GM19328 (cell line): ENCODE data around the gene KNSTRN.
A peak's percentile ranks its signal among the peaks of the same experiment; 100 is the strongest.

Experiments
- ATAC-seq: cut with Tn5 transposase; IDR thresholded peaks from one replicate; pipeline ENCODE4 v1.9.1; 2021; ENCODE audit warnings: mild to moderate bottlenecking, moderate library complexity; ENCODE audit not compliant: unreplicated experiment

Gene KNSTRN

GRCh38 chr15:40425681-40426080, 43.2 kb downstream of the KNSTRN start:
- ATAC-seq, result no peak

- no peak for ATAC-seq
Observed at GRCh38 chr15:40427188-40427587, 44.7 kb downstream of the KNSTRN start.

DNA sequence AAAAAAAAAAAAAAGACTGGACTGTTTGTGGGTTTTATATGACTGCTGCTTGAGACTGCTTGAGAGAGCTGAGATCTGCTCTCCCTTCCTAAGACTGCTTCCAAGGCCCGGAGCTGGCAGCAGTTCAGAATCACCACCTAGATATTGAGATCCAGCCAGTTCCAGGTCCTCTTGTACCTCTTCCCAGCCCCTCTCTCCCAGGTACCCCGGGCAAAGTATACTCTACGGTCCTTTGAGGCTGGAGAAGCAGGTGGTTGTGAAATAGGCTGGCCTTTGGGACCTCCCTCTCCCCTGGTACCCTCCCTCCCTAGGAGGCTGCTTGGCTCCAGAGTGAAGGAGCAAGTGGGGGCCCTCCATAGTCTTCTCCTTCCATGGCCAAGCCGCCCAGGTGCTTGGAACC, 45.7 kb downstream of the KNSTRN start:
- ATAC-seq, result no peak

DNA sequence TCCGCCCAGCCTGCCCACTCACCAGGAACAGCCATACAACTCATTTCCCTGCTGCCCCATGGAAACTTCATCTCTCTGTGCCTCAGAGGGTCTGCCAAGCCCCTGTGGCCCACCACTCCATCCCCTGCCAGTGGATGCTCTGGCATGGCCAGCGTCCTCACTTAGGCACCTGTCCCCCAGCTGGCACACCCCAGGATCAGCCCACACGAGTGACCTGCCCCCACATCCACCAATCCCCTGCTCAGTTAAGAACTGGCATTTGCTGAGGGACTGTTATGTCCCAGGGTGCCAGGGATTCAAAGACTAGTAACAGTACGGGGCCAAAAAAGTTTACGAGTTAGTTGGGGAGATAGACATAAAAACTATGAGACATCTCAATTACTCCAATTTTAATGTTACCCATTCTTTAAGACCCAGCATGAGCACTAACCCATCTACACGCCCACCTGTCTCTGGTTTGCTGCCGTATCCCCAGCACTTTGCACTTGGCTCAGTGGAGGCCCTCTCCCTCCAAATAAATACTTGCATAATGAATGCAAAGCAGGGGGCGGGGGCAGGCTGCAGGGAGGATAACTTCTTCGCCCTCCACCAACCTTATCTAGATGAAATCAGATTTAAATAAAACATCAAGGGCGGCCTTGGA, 46.7 kb downstream of the KNSTRN start:
- ATAC-seq, result no peak

GRCh38 chr15:40430271-40430805, 47.8 kb downstream of the KNSTRN start:
- ATAC-seq, result no peak

GRCh38 chr15:40435023-40435709, 52.6 kb downstream of the KNSTRN start:
- no peak for ATAC-seq

DNA sequence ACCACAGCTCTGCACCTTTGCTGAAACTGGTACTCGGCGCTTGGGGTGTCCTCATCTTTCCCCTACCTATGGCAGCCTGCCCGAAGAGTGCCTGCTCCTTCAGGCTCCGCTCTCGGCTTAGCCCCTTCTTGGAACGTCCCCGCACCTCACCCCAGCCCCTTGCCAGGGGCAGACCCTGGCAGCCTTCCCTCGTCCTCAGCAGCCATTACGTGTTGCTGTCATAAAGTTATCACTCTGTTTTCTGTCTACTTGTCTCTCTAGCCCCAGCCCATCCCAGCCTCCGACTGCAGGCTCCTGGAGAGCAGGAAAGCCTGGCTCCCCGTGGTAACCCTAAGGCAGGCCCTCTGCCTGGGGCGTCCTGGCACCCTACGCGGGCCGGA, 53.2 kb downstream of the KNSTRN start:
- no peak for ATAC-seq

DNA sequence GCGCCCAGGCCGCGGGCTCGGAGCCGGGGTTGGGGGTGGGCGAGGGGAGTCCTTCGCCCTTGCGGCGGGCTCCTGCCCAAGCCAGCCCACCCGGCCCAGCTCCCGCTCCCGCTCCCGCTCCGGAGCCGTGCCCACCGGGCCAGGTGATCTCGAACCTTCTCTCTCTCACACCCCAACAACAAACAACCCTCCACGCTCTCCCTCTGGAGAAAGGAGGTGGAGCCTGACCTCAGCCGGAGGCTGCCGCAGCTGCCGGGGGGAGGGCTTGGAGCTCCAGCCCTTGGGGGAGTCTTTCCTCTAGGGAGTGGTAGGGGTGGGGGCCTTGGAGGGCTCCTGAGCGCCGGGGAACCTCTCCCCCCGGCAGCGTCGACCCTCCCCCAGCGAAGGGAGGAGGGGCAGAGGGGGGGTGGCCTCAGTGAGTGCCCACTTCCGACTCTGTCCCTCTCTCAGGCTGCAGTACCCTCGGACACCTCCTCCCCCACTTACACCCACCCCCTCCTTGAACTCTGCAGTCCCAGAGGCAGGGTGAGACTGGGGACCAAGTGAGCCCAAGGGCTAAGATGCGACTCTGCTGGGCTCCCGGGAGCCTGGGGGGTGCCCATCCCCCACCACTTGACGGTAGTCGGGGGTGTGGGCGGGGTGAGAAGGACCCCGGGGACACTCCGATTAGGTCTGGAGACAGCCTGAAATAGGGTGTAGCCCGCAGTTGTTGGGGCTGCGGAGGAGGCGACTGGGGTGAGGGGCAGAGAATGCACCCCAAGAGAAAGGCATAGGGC, 53.8 kb downstream of the KNSTRN start:
- ATAC-seq, result no peak

DNA sequence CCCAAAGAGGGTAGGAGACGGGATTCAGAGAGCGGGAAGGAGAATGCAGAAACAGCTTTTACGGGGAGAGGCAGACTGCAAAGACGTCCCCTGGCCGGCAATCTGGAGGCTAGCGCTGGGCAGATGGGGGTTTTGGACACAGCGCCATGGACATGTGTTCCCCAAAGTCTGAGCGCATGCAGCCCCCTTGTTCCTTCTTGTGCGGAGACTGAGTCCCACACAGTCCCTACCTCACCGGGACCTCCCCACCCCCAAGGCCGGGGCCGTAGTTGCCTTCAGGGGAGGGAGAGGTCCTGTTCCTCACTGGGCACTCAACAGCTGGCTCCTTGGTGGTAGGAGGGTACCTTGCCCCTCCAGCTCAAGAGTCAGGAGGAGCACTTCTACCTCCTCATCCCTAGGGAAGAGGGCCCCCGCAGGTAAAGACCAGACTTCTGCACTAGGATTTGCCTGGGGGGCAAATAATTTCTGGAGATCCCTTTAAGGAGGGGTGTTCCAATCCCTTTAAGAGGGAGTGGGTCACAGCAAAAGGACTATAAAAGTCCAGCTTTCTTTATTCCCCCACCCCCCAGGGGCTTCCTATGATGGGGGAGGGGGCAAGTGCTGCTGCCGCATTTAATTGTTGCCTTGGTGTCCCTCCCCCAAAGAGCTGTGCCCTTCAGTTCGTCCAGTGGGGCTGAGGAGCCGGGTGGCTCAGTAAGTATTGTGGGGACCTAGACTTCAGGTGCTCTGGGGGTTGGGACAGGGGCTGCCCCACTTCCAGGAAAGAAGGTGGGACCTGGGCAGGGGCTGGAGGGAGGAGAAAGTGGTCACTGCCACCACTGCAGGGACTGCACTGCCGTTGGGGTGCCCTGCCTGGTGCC, 54.6 kb downstream of the KNSTRN start:
- no peak for ATAC-seq

DNA sequence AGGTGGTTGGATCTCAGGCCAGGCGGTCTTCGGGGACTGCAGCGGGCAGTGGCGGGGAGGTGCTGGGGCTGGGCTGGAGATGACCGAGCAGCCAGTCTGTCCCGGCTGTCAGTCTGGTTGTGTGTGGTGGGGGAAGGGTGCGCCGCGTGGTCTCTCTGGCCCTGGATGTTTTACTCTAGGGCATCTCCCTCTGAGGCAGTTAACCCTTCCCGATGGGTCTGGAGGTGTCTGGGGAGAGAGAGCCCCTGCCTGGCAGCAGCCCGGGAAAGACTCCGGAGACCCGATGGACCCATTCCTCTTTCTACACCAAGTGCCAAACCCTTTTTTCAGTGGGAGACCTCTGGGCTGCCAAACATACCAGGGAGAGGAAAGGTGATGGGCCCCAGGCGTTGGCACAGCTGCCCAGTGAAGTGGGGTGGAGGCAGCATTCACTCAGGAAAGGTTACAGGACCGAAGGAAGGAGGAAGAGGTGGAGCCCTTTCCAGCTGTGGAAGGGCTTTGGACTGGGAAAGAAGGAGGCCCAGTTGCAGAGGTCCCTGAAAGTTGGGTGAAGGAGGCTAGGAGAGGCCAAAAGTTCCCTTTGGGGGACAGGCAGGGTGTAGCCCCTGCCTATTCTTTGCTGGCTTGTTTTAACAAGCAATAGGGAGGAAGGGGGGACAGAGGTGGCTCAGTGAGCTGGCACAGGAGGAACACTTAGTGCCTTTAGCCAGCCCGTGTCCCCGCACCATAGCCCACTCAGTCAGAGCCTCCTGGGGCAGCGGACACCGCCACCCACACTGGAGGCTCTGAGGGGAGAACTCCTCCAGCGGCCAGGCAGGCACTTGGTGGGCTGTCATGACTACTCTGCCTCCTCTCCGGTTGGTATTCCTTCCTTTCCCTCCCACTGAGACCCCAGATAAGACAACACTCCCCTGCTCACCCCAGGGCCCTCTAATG, 55.5 kb downstream of the KNSTRN start:
- no peak for ATAC-seq

- no peak for ATAC-seq
Observed at GRCh38 chr15:40438712-40439111, 56.2 kb downstream of the KNSTRN start.

- ATAC-seq, result no peak
Observed at GRCh38 chr15:40439461-40439959, 57.0 kb downstream of the KNSTRN start.

GRCh38 chr15:40439960-40440742, 57.6 kb downstream of the KNSTRN start:
- no peak for ATAC-seq

GRCh38 chr15:40440743-40441564, 58.4 kb downstream of the KNSTRN start, which contains the start of gene BAHD1:
BAHD1 (plus strand) TSS chr15:40440953; CDS start chr15:40458465, 17,512 bp downstream.
- ATAC-seq, result peak; percentile 92

DNA sequence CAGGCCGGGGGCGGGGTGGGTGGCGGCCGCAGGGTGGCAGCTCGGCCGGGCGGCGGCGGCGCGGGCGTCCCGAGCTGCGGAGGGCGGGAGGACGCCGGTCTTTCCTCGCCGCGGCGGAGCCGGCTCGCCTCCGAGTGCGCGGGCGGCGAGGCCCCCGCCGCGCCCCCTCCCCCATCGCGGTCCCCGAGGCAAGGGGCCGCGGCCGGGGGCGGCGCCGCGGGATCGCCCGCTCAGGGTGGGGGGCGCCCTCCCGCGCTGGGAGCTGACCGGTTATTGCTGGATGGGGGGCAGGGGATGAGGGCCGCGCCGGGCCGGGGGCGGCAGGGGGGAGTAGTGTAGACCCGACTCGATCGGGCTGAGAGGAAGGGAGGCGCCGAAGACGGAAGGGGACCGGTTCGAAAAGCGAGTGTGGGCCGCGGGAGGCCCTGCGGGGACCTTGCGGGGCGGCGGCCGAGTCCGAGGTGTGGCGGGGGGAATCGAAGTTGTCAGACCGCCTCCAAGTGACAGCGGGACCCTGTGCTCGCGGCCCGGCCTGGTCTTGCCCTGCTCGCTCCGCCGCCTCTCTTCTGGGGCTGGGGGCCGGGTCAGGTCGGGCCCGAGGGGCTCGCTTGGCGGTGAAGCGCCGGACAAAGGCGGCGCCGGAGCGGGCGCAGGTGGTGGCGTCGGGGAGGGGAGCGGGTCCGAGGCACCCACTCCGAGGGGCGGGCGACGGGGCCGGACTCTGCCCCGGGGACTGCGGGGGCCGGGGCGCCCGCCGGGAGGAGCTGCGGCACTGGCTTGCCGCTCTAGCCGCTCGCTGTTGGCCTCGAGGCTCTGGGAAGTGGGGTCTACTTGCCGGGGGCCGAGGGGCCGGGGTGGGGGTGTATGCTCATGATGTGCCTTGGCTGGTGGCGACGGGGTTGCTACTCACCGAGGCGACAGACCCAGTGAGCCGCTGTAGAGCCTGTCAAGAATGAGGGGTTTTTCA, 59.3 kb downstream of the KNSTRN start:
- peak; percentile 6 for ATAC-seq

GRCh38 chr15:40443255-40443654, 60.7 kb downstream of the KNSTRN start:
- ATAC-seq, result no peak

DNA sequence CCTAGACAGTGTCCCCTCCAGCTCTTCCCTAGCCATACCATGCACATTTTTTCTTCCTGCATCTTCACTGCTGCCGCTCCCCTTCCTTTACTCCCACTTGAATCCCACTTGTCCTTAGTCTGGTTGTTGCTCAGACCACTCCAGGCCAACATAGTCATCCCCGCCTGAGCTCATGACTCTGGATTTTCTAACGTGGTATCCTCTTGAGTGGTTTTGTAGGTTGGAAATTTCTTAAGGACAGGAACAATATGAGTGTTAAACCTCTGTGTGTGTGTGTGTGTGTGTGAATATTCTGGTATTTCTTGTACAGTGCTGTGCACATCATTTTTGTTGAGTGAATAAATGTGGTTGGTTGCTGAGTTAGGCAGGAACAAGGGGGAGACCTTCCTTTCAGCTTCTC, 61.3 kb downstream of the KNSTRN start:
- no peak for ATAC-seq
